GM21529 (cell line): ENCODE measurements around the gene STAMBP.
"Not testable (repeated sequence)": the region's sequence is repeated elsewhere in the genome, so short reads cannot be mapped to it uniquely, and the experiment has no call there.

ENCODE experiments used
- ATAC-seq: cut with Tn5 transposase; IDR thresholded peaks from one replicate; pipeline ENCODE4 v1.9.1; 2021; ENCODE audit not compliant: unreplicated experiment

Gene STAMBP

DNA sequence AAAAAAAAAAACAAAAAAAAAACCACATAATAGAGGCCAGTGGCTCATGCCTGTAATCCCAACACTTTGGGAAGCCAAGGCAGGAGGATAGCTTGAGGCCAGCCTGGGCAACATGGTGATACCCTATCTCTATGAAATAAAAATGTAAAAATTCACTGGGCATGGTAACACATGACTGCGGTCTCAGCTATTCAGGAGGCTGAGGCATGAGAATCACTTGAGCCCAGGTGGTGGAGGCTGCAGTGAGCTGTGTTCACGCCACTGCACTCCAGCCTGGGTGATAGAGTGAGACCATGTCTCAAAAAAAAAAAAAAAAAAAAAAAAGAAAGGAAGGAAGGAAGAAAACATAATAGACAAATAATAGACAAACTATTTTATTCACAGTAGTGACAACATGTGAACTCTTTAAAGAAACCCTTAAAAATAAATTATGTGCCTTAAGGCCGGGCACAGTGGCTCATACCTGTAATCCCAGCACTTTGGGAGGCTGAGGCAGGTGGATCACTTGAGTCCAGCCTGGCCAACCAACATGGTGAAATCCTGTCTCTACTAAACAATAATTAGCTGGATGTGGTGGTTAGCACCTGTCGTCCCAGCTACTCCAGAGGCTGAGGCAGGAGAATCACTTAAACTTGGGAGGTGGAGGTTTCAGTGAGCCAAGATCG, 75.3 kb downstream of the STAMBP start:
- not testable (repeated sequence) for ATAC-seq

DNA sequence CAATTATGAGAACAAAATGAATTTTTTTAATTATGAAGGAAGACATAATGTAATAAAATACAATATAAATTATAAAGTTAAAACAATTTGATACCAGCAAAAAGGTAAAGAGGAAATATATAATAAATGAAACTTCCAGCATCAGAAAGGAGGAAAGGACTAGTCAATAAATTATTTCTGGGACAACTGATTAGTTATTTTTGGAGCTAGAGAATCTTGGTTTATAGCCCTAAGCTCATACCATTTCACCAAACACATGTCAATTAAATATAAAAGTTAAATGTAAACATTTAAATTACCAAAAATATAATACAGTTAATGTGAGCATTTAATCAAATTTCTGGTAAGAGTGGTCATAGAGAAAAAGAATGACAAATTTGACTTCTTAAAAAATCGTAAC, 76.2 kb downstream of the STAMBP start:
- no peak for ATAC-seq

DNA sequence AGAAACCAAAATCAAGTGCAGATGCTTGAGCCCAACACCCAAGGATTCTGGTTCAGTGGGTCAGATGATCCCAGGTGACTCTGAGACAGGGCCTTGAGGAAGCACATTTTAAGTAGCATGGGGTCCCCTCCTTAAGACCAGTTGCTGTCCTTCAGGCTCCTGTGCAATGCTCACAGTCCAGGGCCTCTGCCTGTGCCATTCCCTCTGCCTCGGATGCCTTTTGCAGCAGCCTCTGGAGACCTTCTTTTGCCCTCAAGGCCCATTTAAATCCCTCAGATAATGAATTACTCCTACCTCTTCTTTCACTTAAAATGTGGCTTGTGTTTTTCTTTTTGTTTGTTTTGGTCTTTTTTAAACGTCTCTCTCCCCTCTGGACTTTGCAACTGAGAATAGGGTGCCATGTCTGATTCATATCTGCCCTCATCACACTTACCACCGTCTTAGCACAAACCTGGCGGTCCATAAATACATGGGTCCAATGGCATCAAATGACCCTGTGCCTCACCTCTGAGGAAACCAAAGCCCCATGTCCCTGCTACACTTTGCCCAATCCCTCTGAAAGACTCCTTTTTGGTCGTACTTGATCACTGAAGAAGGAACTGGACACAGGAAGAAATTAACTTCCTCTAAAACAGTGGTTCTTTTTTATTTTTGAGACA, 78.2 kb downstream of the STAMBP start:
- ATAC-seq, result no peak

DNA sequence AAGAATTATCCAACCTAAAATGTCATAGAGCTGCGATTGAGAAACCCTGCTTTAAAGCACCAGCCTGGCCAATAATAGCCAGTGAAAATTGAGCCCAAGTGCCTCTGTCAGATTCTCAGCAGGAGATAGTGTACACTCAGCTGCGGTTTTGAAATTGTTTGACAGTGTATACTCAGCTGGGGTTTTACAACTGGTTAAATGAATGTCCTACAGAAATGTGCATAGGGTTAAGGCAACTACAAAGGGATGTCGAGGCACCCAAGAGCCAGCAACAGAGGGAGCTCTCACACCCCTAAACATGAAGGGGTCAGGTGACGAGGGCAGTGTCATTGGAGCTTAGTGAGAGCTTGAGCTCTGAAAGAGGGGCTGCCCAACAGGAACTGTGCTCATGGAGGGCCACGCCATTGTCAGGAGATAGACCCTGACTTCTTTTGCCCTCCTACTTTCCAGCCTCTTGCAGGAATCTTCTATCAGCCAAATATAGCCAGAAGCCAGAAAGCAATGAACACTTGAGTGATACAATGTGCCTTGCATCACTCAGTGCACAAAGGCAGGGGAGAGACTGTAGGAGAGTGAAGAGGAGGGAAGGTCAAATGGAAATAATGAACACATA, 79.2 kb downstream of the STAMBP start:
- ATAC-seq, result peak; percentile 88

DNA sequence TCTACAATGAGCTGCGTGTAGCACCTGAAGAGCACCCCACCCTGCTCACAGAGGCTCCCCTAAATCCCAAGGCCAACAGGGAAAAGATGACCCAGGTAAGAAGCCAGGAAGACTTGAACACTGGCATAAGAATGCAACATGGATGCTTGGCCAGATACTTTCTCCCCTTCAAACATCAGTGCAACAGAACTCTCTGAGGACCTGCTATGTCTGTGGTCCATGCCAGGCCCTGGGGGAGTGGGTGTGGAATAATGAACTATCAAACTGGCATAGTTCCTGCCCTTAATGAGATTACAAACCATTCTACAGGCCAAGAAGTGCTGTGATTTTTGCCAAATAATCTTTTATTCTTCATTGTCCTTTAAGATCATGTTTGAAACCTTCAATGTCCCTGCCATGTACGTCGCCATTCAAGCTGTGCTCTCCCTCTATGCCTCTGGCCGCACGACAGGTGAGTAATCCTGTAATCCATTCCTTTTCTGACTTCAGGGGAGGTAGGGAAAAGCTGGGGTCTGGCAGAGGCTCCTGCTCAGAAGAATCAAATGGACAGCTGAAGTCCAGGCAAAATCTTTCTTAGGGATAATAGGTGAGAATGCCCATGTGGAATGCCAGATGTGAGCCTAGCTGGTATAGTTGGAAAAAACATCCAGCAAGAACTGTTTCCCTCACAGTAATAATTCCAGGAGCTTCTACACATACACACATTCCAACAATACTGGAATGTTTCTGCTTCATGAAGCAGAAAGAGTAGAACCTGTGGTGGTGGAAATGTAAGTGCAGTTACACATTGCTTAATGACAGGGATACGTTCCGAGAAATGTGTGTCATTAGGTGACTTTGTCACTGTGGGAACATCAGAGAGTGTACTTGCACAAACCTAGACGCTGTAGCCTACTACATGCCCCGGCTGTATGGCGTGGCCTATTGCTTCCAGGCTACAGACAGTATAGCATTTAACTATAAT, 80.2 kb downstream of the STAMBP start:
- ATAC-seq, result no peak

DNA sequence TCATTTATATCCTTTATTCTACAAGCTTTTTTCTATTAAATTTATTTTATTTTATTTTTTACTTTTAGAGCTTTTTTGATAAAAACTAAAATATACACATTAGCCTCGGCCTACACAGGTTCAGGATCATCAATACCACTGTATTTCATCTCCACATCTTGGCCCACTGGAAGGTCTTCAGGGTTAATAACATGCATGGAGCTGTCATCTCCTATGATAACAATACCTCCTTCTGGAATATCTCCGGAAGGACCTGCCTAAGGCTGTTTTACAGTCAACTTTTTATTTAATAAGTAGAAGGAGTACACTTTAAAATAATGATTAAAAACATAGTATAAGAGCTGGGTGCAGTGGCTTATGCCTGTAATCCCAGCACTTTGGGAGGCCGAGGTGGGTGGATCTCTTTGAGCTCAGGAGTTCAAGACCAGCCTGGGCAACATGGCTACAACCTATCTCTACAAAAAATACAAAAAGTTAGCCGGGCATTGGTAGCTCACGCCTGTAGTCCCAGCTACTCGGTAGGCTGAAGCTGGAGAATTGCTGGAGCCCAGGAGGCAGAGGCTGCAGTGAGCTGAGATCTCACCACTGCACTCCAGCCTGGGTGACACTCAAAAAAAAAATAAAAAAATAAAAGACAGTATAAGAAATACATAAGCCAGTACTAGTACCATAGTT, 82.2 kb downstream of the STAMBP start:
- no peak for ATAC-seq

DNA sequence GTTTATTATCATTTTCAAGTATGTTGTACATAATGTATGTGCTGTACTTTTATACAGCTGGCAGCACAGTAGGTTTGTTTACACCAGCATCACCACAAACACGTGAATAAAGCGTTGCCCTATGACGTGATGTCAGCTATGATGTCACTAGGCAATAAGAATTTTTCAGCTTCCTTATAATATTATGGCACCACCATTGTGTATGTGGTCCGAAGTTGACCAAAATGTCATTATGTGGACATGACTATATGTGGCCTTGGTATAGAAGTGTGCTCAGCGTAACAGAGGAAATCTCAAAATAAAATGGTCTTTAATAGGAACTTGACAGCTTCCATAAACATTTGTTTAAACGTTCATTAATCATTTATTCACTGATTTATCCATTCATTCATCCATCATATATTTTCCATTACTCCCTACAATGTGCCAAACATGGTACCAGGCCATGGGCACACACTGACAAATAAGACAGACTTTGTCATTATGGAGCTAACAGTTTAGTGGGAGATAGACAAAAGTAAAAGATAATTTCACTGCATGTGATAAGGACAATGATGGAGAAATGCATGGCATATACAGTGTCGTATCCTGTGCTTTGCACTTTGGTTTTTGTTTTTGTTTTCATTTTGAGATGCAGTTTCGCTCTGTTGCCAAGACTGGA, 82.9 kb downstream of the STAMBP start:
- no peak for ATAC-seq

DNA sequence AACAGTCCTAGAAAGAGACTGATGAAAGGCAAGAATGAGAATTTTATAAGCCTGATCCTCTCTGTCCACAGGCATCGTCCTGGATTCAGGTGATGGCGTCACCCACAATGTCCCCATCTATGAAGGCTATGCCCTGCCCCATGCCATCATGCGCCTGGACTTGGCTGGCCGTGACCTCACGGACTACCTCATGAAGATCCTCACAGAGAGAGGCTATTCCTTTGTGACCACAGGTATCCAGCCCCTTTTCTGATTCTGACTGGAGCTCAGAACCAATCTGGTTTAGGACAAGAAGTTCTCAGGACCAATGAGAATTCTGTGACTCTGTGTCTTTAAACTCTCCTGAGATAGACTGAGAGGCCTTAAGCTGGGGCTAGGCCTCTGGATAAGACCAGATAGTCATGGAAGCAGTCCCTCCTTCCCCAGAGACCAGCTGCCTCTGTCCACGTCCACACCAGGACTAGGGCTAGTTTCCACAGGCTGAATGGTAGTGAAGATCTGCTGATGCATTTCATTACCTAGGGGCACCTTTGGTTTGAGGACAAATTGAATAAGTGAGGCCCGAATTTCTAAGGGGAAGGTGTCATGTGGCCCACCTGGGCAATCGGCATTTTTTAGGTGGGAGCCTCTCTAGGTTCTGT, 84.8 kb downstream of the STAMBP start:
- no peak for ATAC-seq

DNA sequence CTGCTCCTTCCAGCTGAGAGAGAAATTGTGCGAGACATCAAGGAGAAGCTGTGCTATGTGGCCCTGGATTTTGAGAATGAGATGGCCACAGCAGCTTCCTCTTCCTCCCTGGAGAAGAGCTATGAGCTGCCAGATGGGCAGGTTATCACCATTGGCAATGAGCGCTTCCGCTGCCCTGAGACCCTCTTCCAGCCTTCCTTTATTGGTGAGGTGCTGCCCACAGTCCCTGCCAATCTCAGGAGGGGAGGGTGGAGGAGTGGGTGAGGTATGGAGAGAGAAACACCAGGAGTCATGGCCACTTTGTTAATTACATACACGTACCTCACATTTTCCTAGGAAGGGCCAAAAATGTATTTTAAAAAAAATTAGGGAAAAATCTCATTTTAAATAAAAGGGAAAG, 85.9 kb downstream of the STAMBP start:
- ATAC-seq, result no peak

DNA sequence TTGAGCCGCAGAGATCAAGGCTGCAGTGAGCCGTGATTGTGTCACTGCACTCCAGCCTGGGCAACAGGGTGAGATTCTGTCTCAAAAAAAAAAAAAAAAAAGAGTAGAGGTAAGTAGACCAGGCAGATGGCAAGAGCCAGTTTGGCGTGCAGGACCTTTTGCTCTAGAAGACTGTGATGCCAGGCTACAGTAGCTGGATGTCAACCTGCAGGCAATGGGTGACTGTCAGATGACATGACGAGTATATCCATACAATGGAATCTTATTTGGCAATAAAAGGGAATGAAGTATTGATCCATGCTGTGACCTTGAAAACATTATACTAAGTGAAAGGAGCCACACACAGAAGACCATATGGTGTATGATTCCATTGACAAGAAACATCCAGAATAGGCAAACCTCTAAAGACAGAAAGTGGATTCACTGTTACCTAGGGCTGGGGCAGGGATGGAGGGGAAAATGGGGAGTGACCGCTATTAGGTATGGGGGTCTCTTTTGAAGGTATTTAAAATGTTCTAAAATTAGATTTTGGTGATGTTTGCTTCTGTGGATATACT, 86.8 kb downstream of the STAMBP start:
- ATAC-seq, result no peak

DNA sequence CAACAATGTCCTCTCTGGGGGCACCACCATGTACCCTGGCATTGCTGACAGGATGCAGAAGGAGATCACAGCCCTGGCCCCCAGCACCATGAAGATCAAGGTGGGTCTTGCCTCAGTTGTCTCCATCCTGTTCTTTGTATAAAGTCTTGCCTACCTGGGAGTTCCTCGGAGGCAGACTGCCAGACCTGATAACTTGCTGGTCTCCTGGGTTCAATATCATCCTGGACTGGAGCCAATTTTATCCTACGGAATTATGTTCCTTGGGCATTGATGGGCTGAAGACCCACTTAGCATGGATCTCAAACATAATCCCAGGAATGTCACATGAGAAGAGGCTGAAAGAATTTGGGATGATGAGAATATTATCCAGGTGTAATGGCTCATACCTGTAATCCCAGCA, 87.9 kb downstream of the STAMBP start:
- ATAC-seq, result no peak

DNA sequence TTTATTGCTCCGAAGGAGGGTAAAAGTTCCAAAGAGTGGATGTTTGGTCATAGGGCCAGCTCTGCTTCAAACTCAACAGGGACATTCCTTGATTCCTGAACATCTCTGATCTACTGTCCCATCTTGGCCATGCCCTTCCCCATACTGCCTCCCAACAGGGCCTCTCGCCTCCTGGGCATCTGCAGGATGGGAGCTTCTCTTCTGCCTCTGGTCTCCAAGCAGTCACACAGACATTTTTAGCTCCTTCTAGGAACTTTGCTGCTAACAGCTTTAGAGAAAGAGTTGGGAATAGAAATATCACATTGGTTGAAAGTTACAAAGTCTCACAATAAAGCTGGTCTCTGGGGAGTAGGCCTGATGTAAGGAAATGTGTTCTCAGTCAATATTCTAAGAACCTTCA, 88.5 kb downstream of the STAMBP start:
- ATAC-seq, result no peak

DNA sequence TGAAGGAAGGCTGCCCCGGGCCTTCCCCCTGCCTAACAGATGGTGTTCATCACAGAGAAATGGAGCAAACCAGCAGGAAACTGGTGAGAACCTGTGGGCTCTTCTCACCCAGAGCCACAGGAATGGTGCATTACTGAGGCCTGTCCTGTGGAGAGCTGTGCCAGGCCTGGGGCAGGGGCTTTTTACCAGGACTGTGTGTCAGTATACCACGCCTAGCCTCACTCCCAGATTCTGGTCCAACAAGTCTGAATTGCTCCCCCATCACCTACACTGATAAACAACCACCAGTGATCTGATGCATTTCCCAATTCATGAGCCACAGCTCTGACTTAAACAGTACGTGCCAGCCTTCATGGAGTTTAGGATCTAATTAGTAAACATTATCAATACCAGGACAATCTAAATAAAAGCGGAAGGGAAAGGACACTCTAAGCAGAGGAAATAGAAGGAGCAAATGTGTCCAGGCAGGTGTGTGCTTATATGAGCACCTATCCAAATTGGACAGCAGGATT, 89.0 kb downstream of the STAMBP start:
- ATAC-seq, result no peak

DNA sequence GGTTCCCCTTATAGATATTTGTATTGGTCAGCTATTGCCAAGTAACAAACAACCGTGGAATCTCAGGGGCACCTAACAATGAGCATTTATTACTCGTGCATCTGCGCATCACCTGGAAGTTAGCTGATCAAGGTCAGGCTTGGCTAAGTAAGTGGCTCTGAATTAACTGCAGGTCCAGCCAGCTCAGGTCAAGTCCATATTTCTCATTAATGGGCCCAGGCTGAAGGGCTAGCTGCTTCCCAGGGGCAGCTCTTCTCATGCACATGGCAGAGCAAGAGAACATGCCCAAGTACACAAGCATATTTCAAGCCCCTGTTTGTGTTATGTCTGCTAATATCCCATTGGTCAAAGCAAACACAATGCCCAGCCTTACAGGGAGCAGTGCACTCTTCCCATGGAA, 90.1 kb downstream of the STAMBP start:
- no peak for ATAC-seq

DNA sequence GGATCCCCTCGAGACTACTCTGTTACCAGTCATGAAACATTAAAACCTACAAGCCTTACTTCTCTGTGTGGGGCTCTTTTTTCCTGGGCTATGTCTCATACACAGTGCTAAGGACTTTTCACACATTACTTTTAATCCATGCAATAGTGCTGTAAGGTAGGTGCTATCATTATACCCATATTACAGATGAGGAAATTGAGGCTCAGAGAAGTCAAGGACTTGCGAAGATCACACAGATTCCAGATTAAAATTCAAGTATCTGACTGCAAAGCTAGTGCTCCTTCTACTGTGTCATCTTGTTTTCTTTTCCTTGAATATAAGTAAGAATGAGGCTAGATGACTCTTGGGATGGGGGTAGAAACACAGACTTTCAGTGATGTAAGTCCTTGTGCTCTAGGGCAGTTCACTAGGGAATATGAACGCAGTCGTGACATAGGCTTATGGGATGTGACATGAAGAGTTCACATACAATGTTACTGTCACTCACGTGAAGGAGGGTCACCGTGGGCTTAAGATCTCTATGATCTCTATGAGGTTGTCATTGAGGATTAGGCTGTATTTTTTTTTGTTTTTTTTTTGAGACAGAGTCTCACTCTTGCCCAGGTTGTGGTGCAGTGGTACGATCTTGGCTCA, 91.0 kb downstream of the STAMBP start:
- no peak for ATAC-seq

DNA sequence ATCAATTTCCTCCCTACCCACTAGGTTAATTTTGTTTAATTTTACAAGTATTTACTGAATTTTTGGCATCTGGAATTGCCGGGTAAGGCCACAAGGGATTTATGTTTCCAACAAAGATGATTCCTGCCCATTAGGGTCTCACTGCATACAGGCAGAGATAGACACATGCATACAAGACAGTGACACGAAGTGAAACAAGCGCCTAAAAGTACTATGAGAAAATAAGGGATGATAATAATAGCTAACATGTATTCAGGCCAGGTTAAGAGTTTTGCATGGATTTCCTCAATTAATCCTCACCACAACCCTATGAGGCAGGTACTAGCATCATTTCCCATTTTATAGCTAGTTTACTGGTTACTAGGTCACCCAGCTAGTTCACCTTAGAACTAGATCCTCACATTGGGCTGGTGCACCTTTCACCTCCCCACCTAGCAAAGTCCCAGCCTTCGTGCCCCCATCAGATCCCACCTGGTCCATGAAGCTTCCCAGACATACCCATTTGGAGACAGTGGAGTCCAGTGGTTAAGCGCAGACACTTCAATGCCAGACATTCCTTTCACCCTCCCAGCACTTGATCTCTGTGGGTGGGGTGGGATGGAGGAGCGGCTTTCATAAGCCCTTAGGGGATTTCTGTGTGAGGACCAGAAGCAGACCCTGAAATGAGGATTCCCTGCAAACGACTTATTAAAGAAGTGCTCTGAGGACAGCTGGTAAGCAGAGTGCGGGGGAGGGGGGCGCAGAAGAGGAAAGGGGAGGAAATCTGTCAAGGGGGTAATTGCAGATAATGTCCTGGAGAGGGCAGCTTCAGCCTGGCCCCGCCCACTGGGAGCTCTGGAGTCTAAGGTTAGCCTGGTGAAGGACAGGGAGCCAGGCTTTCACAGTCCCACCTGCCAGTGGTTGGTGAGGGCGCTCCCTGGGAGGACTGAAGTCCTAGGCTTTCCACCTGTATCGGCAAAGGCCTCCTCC, 92.1 kb downstream of the STAMBP start:
- ATAC-seq, result no peak

DNA sequence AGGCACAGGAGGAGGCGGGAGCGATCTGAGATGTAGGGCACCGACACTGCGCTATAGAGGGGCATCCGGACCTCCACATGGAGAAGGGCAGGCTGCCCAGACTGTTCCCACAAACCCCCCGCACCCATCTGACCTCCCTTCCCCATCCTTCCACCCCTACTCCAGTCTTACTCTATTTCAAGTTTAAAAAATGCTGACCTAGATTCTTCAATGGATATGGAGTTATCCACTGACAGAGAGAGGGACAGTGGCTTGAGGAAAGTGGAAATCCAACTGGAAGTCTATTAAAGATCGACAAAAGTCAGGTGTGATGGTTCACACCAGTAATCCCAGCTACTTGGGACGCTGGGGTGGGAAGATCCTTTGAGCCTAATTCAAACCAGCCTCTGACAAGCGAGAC, 92.8 kb downstream of the STAMBP start:
- no peak for ATAC-seq

DNA sequence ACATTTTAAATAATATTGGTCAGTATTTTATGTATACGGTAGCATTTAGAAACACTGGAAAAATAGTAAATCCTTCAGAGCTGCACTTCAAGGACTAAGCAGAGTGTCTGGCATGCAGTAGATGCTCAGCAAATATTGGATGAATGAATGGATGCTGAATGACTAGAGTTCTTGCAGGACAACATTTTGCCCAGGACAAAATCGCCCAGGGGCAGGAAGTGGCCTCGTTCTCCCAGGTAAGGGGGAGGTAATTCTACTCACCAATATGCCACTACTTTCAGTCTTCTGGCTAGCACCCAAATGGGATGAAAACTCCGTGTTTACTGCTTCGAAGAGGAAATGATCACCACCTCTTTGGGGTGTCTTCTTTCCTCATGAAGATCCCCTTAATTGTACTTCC, 93.9 kb downstream of the STAMBP start:
- no peak for ATAC-seq
